SK-N-SH treated with all-trans-retinoic acid at 6 μM for 48 hours (cell line): Measurements from ENCODE around the gene CCR1.

Experiments used
- GLIS3 ChIP-seq: fragments of 250-450 bp; sonication (Bioruptor Pico); IDR thresholded peaks from 2 replicates; pipeline ENCODE4 v1.5.0; 2020; ENCODE audit warnings: mild to moderate bottlenecking, moderate library complexity
- TF ChIP-seq, protein P1 (sequence below): fragments of 250-450 bp; sonication (Bioruptor Pico); IDR thresholded peaks from 2 replicates; pipeline ENCODE4 v1.8.0; 2020; ENCODE audit warnings: mild to moderate bottlenecking, moderate library complexity, borderline replicate concordance
- TF ChIP-seq, protein P2 (sequence below): fragments of 250-450 bp; sonication (Bioruptor Pico); IDR thresholded peaks from 2 replicates; pipeline ENCODE4 v1.5.1; 2020; ENCODE audit warnings: low read depth, mild to moderate bottlenecking, moderate library complexity

DNA sequence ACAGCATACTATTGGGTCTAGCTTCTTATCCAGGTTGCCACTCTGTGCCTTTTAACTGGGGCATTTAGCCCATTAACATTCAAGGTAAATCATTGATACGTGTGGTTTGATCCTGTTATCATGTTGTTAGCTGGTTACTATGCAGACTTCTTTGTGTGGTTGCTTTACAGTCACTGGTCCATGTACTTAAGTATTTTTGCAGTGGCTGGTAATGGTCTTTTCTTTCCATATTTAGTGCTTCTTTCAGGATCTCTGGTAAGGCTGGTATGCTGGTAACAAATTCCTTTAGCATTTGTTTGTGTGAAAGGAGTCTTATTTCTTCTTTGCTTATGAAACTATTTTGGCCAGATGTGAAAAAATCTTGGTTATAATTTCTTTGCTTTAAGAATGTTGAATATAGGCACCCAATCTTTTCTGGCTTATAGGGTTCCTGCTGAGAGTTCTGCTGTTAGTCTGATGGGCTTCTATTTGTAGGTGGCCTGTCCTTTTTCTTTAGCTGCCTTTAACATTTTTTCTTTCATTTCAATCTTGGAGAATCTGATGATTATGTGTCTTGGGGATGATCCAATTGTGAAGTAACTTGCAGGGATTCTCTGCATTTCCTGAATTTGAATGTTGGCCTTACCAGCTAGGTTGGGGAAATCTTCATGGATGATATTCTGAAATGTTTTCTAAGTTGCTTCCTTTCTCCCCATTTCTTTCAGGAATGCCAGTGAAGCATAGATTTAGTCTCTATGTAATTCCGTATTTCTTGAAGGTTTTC, 39.3 kb downstream of the CCR1 start:
- no peak for TF ChIP-seq GLIS3
- TF ChIP-seq, protein P1, sequence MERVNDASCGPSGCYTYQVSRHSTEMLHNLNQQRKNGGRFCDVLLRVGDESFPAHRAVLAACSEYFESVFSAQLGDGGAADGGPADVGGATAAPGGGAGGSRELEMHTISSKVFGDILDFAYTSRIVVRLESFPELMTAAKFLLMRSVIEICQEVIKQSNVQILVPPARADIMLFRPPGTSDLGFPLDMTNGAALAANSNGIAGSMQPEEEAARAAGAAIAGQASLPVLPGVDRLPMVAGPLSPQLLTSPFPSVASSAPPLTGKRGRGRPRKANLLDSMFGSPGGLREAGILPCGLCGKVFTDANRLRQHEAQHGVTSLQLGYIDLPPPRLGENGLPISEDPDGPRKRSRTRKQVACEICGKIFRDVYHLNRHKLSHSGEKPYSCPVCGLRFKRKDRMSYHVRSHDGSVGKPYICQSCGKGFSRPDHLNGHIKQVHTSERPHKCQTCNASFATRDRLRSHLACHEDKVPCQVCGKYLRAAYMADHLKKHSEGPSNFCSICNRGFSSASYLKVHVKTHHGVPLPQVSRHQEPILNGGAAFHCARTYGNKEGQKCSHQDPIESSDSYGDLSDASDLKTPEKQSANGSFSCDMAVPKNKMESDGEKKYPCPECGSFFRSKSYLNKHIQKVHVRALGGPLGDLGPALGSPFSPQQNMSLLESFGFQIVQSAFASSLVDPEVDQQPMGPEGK (CRISPR knock-in tag), result no peak
- TF ChIP-seq, protein P2, sequence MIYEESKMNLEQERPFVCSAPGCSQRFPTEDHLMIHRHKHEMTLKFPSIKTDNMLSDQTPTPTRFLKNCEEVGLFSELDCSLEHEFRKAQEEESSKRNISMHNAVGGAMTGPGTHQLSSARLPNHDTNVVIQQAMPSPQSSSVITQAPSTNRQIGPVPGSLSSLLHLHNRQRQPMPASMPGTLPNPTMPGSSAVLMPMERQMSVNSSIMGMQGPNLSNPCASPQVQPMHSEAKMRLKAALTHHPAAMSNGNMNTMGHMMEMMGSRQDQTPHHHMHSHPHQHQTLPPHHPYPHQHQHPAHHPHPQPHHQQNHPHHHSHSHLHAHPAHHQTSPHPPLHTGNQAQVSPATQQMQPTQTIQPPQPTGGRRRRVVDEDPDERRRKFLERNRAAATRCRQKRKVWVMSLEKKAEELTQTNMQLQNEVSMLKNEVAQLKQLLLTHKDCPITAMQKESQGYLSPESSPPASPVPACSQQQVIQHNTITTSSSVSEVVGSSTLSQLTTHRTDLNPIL (CRISPR knock-in tag), result no peak
